Lower leg skin (tissue), 4 donors: ENCODE measurements around the gene SP1. TPM values are rescaled to one million over a fixed set of nuclear protein-coding genes. Genes with fewer than 3 reads are reported as not detected.
"Not testable (repeated sequence)": the region's sequence is repeated elsewhere in the genome, so short reads cannot be mapped to it uniquely, and the experiment has no call there.

Source experiments
- DNase-seq, 2 donors: peaks; one replicate each; pipeline ENCODE4 v3.0.0-alpha.2; 2019; ENCODE audit warnings: low spot score in 2 of 2
- H3K4me3 ChIP-seq: fragments of 200-600 bp; sonication (generic); 2 replicates; pipeline ENCODE4 v1.5.1; 2017; ENCODE audit warnings: mild to moderate bottlenecking, low read depth; ENCODE audit not compliant: poor library complexity, severe bottlenecking
- CTCF ChIP-seq, 3 donors: fragments of 450-650 bp; IDR thresholded peaks; one replicate each; pipeline ENCODE4 v1.5.1; 2016; ENCODE audit warnings: antibody characterized with exemption in 3 of 3, mild to moderate bottlenecking in 3 of 3, moderate library complexity in 2 of 3
- POLR2A ChIP-seq, 2 donors: fragments of 450-650 bp; IDR thresholded peaks; one replicate each; pipeline ENCODE4 v1.6.1; 2016 to 2017; ENCODE audit warnings: antibody characterized with exemption in 2 of 2, mild to moderate bottlenecking in 1 of 2, moderate library complexity in 1 of 2
- WGBS, 2 donors: methylation state at CpG; one replicate each; pipeline ENCODE4 v1.1.5; 2018; 5-methylcytosine and 5-hydroxymethylcytosine counted together
- intact Hi-C: fragments of 100-400 bp; cut with DNase I; formaldehyde crosslinking; loops from one replicate; pipeline ENCODE4 v1.15.0; 2023; ENCODE audit warnings: low total_unique reads
- total RNA-seq, 4 donors: library from RNA; depleted of rRNA; stranded (reverse); fragments of >200 nt; gene quantifications; one replicate each; pipeline ENCODE4 v1.1.0, GENCODE V29; 2016

SP1 gene
- total RNA-seq, 4 donors from 2014 or later: 89.6 to 111 (median 100) TPM

- 85 to 95% methylated on average over 4 of the region's 4 CpGs for WGBS, 2 donors
- TF ChIP-seq POLR2A (IDR thresholded peaks at IDR 0.05) (no peak), CTCF (IDR thresholded peaks at IDR 0.05) (no peak)
- DNase-seq: no peak
- H3K4me3 ChIP-seq: no peak overlapping the region
- intact Hi-C loops: no loop called here
Measured at GRCh38 chr12:53388932-53389331, 9.0 kb downstream of the SP1 start.

GRCh38 chr12:53389702-53390101 is 9.7 kb downstream of the SP1 start:
- 52 to 63% methylated on average over 3 of the region's 3 CpGs for WGBS, 2 donors
- no peak for TF ChIP-seq CTCF (IDR thresholded peaks at IDR 0.05)
- no peak for TF ChIP-seq POLR2A (IDR thresholded peaks at IDR 0.05)
- DNase-seq: no peak
- intact Hi-C loops: no loop called here
- no peak overlapping the region for H3K4me3 ChIP-seq

GRCh38 chr12:53391724-53392123 is 11.7 kb downstream of the SP1 start:
- no peak for TF ChIP-seq CTCF (IDR thresholded peaks at IDR 0.05)
- no peak for TF ChIP-seq POLR2A (IDR thresholded peaks at IDR 0.05)

GRCh38 chr12:53399896-53400295 is 19.9 kb downstream of the SP1 start:
- TF ChIP-seq CTCF (IDR thresholded peaks at IDR 0.05) (no peak), POLR2A (IDR thresholded peaks at IDR 0.05) (no peak)
- 86 to 88% methylated on average over 7 of the region's 7 CpGs for WGBS, 2 donors
- peak in 1 of 2 donors; percentile 23 for DNase-seq
- intact Hi-C loops: no loop called here
- H3K4me3 ChIP-seq: no peak overlapping the region

More at GRCh38 chr12:53391724-53392123, 11.7 kb downstream of the SP1 start:
- no peak for DNase-seq
- H3K4me3 ChIP-seq: no peak overlapping the region
- 18 to 20% methylated on average over 5 of the region's 5 CpGs for WGBS, 2 donors
- intact Hi-C loops: no loop called here

- peak in 1 of 2 donors; percentile 71 for DNase-seq
- 92 to 96% methylated on average over 16 of the region's 16 CpGs for WGBS, 2 donors
- H3K4me3 ChIP-seq, intact Hi-C loops: not testable (repeated sequence)
Measured at GRCh38 chr12:53402351-53402750, 22.4 kb downstream of the SP1 start.

- DNase-seq: peak in 1 of 2 donors; percentile 52
- TF ChIP-seq POLR2A (IDR thresholded peaks at IDR 0.05): no peak
- TF ChIP-seq CTCF (IDR thresholded peaks at IDR 0.05): no peak
- H3K4me3 ChIP-seq: no peak overlapping the region
- intact Hi-C loops: no loop called here
- 65 to 73% methylated on average over 7 of the region's 7 CpGs for WGBS, 2 donors
Measured at GRCh38 chr12:53402871-53403270, 22.9 kb downstream of the SP1 start.
